Measurements from ENCODE around the gene SCFD2. TPM values are rescaled to one million over a fixed set of nuclear protein-coding genes. Genes with fewer than 3 reads are reported as not detected.

The SCFD2 gene
- total RNA-seq, 1 experiment from 2014 or later = 12.4 TPM

DNA sequence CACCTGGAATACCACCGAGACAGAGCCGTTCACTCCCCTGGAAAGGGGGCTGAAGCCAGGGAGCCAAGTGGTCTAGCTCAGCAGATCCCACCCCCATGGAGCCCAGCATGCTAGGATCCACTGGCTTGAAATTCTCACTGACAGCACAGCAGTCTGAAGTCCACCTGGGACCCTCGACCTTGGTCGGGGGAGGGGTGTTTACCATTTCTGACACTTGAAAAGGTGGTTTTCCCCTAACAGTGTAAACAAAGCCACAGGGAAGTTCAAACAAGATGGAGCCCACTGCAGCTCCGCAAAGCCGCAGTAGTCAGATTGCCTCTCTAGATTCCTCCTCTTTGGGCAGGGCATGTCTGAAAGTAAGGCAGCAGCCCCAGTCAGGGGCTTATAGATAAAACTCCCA is 260.5 kb downstream of the SCFD2 start:
- Mint-ChIP-seq H3K4me3 (no peak overlapping the region), H3K36me3 (no peaks in the 10 kb centered on the region)
- no peak for ATAC-seq

DNA sequence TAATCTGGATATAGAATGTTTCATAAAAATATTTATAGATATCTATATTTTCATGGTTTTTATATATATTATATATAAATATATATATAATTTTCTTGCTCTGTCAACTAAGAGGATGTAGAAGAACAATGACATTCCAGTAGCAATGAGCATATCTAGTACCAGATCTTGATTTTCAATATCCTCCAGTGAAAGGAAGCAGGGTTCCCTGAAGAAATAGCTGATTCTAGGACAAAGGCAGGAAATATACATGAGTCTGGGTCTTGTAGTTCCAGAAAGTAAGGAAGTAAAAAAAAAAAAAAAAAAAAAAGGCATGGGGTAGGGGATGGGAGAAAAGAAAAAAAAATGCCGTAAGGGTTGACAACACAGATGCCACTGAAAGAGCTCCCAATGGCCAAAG is 262.4 kb downstream of the SCFD2 start:
- Mint-ChIP-seq H3K4me1 (peaks cover 8% of the 10 kb centered on the region), H3K9me3 (peaks cover 15% of the 10 kb centered on the region), H3K36me3 (no peaks in the 10 kb centered on the region), H3K27me3 (ENCODE audit: low read depth) (no peaks in the 10 kb centered on the region; the same call in 1 of the 2 replicates), H3K4me3 (no peak overlapping the region), H3K27ac (no peak overlapping the region)
- DNase-seq (ENCODE audit: low spot score) (no peak), ATAC-seq (no peak)
- ChIA-PET CTCF (interaction anchor here (0.7 kb wide), 1 partner anchor 160 kb away, joined by 3 read pairs; no protein-coding TSS in a partner anchor), POLR2A (no interaction called here)
- no peak for TF ChIP-seq OVOL2 (CRISPR knock-in tag; IDR thresholded peaks at IDR 0.05; ENCODE audit: borderline replicate concordance)
- TF ChIP-seq, protein P1, sequence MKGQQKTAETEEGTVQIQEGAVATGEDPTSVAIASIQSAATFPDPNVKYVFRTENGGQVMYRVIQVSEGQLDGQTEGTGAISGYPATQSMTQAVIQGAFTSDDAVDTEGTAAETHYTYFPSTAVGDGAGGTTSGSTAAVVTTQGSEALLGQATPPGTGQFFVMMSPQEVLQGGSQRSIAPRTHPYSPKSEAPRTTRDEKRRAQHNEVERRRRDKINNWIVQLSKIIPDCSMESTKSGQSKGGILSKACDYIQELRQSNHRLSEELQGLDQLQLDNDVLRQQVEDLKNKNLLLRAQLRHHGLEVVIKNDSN (CRISPR knock-in tag; IDR thresholded peaks at IDR 0.05) = no peak
- TF ChIP-seq CREB1 (CRISPR knock-in tag; IDR thresholded peaks at IDR 0.05) = no peak
- no peak for TF ChIP-seq MYBL2 (CRISPR knock-in tag; IDR thresholded peaks at IDR 0.05)
- no peak for TF ChIP-seq MXD4 (CRISPR knock-in tag; IDR thresholded peaks at IDR 0.05; ENCODE audit: borderline replicate concordance)
- no peak for TF ChIP-seq GABPB1 (CRISPR knock-in tag; IDR thresholded peaks at IDR 0.05)
- TF ChIP-seq NFATC4 (CRISPR knock-in tag; IDR thresholded peaks at IDR 0.05) = no peak
- TF ChIP-seq ESRRA (CRISPR knock-in tag; IDR thresholded peaks at IDR 0.05; ENCODE audit: borderline replicate concordance) = no peak
- no peak for TF ChIP-seq ELF4 (CRISPR knock-in tag; IDR thresholded peaks at IDR 0.05; ENCODE audit: low read depth)
- no peak for TF ChIP-seq ZBTB21 (CRISPR knock-in tag; IDR thresholded peaks at IDR 0.05; ENCODE audit: borderline replicate concordance)
- TF ChIP-seq, protein P2, sequence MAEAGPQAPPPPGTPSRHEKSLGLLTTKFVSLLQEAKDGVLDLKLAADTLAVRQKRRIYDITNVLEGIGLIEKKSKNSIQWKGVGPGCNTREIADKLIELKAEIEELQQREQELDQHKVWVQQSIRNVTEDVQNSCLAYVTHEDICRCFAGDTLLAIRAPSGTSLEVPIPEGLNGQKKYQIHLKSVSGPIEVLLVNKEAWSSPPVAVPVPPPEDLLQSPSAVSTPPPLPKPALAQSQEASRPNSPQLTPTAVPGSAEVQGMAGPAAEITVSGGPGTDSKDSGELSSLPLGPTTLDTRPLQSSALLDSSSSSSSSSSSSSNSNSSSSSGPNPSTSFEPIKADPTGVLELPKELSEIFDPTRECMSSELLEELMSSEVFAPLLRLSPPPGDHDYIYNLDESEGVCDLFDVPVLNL (CRISPR knock-in tag; IDR thresholded peaks at IDR 0.05; ENCODE audit: borderline replicate concordance, low read depth) = no peak
- TF ChIP-seq SMAD4 (CRISPR knock-in tag; IDR thresholded peaks at IDR 0.05) = no peak
- TF ChIP-seq, protein P3, sequence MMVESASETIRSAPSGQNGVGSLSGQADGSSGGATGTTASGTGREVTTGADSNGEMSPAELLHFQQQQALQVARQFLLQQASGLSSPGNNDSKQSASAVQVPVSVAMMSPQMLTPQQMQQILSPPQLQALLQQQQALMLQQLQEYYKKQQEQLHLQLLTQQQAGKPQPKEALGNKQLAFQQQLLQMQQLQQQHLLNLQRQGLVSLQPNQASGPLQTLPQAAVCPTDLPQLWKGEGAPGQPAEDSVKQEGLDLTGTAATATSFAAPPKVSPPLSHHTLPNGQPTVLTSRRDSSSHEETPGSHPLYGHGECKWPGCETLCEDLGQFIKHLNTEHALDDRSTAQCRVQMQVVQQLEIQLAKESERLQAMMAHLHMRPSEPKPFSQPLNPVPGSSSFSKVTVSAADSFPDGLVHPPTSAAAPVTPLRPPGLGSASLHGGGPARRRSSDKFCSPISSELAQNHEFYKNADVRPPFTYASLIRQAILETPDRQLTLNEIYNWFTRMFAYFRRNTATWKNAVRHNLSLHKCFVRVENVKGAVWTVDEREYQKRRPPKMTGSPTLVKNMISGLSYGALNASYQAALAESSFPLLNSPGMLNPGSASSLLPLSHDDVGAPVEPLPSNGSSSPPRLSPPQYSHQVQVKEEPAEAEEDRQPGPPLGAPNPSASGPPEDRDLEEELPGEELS (CRISPR knock-in tag; IDR thresholded peaks at IDR 0.05) = no peak
- no peak for TF ChIP-seq RELA (CRISPR knock-in tag; IDR thresholded peaks at IDR 0.05; ENCODE audit: borderline replicate concordance)
- TF ChIP-seq, protein P4, sequence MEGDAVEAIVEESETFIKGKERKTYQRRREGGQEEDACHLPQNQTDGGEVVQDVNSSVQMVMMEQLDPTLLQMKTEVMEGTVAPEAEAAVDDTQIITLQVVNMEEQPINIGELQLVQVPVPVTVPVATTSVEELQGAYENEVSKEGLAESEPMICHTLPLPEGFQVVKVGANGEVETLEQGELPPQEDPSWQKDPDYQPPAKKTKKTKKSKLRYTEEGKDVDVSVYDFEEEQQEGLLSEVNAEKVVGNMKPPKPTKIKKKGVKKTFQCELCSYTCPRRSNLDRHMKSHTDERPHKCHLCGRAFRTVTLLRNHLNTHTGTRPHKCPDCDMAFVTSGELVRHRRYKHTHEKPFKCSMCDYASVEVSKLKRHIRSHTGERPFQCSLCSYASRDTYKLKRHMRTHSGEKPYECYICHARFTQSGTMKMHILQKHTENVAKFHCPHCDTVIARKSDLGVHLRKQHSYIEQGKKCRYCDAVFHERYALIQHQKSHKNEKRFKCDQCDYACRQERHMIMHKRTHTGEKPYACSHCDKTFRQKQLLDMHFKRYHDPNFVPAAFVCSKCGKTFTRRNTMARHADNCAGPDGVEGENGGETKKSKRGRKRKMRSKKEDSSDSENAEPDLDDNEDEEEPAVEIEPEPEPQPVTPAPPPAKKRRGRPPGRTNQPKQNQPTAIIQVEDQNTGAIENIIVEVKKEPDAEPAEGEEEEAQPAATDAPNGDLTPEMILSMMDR (IDR thresholded peaks at IDR 0.05) = no peak

More for the DNA sequence above, 260.5 kb downstream of the SCFD2 start:
- DNase-seq (ENCODE audit: low spot score) = no peak
- H3K9me3 Mint-ChIP-seq = peaks cover 15% of the 10 kb centered on the region
- POLR2A ChIA-PET = no interaction called here
- no peaks in the 10 kb centered on the region for H3K27me3 Mint-ChIP-seq (ENCODE audit: low read depth)
- no peak overlapping the region for H3K27ac Mint-ChIP-seq
- CTCF ChIA-PET = no interaction called here
- no peak for TF ChIP-seq KAT7 (CRISPR knock-in tag; IDR thresholded peaks at IDR 0.05; ENCODE audit: borderline replicate concordance)
- TF ChIP-seq, protein P5, sequence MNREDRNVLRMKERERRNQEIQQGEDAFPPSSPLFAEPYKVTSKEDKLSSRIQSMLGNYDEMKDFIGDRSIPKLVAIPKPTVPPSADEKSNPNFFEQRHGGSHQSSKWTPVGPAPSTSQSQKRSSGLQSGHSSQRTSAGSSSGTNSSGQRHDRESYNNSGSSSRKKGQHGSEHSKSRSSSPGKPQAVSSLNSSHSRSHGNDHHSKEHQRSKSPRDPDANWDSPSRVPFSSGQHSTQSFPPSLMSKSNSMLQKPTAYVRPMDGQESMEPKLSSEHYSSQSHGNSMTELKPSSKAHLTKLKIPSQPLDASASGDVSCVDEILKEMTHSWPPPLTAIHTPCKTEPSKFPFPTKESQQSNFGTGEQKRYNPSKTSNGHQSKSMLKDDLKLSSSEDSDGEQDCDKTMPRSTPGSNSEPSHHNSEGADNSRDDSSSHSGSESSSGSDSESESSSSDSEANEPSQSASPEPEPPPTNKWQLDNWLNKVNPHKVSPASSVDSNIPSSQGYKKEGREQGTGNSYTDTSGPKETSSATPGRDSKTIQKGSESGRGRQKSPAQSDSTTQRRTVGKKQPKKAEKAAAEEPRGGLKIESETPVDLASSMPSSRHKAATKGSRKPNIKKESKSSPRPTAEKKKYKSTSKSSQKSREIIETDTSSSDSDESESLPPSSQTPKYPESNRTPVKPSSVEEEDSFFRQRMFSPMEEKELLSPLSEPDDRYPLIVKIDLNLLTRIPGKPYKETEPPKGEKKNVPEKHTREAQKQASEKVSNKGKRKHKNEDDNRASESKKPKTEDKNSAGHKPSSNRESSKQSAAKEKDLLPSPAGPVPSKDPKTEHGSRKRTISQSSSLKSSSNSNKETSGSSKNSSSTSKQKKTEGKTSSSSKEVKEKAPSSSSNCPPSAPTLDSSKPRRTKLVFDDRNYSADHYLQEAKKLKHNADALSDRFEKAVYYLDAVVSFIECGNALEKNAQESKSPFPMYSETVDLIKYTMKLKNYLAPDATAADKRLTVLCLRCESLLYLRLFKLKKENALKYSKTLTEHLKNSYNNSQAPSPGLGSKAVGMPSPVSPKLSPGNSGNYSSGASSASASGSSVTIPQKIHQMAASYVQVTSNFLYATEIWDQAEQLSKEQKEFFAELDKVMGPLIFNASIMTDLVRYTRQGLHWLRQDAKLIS (CRISPR knock-in tag; IDR thresholded peaks at IDR 0.05; ENCODE audit: borderline replicate concordance) = no peak
- TF ChIP-seq NFE2L1 (CRISPR knock-in tag; IDR thresholded peaks at IDR 0.05) = no peak
- TF ChIP-seq, protein P6, sequence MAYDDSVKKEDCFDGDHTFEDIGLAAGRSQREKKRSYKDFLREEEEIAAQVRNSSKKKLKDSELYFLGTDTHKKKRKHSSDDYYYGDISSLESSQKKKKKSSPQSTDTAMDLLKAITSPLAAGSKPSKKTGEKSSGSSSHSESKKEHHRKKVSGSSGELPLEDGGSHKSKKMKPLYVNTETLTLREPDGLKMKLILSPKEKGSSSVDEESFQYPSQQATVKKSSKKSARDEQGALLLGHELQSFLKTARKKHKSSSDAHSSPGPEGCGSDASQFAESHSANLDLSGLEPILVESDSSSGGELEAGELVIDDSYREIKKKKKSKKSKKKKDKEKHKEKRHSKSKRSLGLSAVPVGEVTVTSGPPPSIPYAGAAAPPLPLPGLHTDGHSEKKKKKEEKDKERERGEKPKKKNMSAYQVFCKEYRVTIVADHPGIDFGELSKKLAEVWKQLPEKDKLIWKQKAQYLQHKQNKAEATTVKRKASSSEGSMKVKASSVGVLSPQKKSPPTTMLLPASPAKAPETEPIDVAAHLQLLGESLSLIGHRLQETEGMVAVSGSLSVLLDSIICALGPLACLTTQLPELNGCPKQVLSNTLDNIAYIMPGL (CRISPR knock-in tag; IDR thresholded peaks at IDR 0.05) = no peak
- no peak for TF ChIP-seq NR1H2 (CRISPR knock-in tag; IDR thresholded peaks at IDR 0.05)
- no peak for TF ChIP-seq JAZF1 (CRISPR knock-in tag; IDR thresholded peaks at IDR 0.05)
- peaks cover 8% of the 10 kb centered on the region for H3K4me1 Mint-ChIP-seq

Measured in WTC11 (cell line).